Small intestine (tissue), 7 donors: ENCODE results near the gene IL6R. TPM values are rescaled to one million over a fixed set of nuclear protein-coding genes. Genes with fewer than 3 reads are reported as not detected.
A peak's percentile ranks its signal among the peaks of the same experiment; 100 is the strongest.

Experiments used
- DNase-seq, 2 donors: peaks; one replicate each; pipeline versions ENCODE4 v3.0.0 to v3.0.0-alpha.2; 2013
- FAIRE-seq: peaks from 2 replicates; lab custom pipeline; 2012; peaks lifted over from hg19 to GRCh38; lab: Jason Lieb, UNC
- H3K27ac ChIP-seq, 3 donors: one replicate each; pipeline ENCODE4 v1.5.1; 2013; ENCODE audit warnings: low read length in 2 of 3, mild to moderate bottlenecking in 2 of 3, control low read depth in 1 of 3, inconsistent platforms in 1 of 3, low read depth in 1 of 3, moderate library complexity in 1 of 3
- H3K27me3 ChIP-seq, 3 donors: one replicate each; pipeline ENCODE4 v1.6.1; 2013; ENCODE audit warnings: low read length in 3 of 3, inconsistent platforms in 1 of 3; ENCODE audit not compliant: control insufficient read depth in 3 of 3, insufficient read depth in 3 of 3
- H3K36me3 ChIP-seq, 3 donors: one replicate each; pipeline ENCODE4 v1.6.1; 2013; ENCODE audit warnings: low read length in 3 of 3, inconsistent platforms in 1 of 3, low read depth in 1 of 3, mild to moderate bottlenecking in 1 of 3, moderate library complexity in 1 of 3; ENCODE audit not compliant: control insufficient read depth in 3 of 3, insufficient read depth in 2 of 3
- H3K4me1 ChIP-seq, 3 donors: one replicate each; pipeline ENCODE4 v1.6.1; 2013; ENCODE audit warnings: low read length in 2 of 3, inconsistent platforms in 1 of 3, low read depth in 1 of 3, mild to moderate bottlenecking in 1 of 3, moderate library complexity in 1 of 3; ENCODE audit not compliant: control insufficient read depth in 3 of 3, insufficient read depth in 2 of 3
- H3K4me3 ChIP-seq, 3 donors: one replicate each; pipeline ENCODE4 v1.5.1; 2013; ENCODE audit warnings: low read length in 3 of 3, control low read depth in 1 of 3, inconsistent platforms in 1 of 3, low read depth in 1 of 3, mild to moderate bottlenecking in 1 of 3, moderate library complexity in 1 of 3
- H3K9me3 ChIP-seq, 2 donors: one replicate each; pipeline ENCODE4 v1.6.1; 2013; ENCODE audit warnings: low read depth in 1 of 2, low read length in 1 of 2; ENCODE audit not compliant: control insufficient read depth in 2 of 2, insufficient read depth in 1 of 2
- WGBS, 3 donors: extraction: QIAGEN DNeasy Blood & Tissue Kit; methylation state at CpG; one replicate each; pipeline ENCODE4 v1.1.7; 2013; 5-methylcytosine and 5-hydroxymethylcytosine counted together
- polyA plus RNA-seq, 4 donors: library from polyadenylated mRNA; stranded (reverse) in 3 of 4; unstranded in 1 of 4; fragments of 200-250 nt in 3 of 4; fragments of 120-200 nt in 1 of 4; gene quantifications; one replicate each; pipeline versions ENCODE4 v1.2.1 to v1.2.3, GENCODE V29; 2013
- donor health status: healthy with polysubstance abuse.
- donor health status: control.
- donor health status: control.
- donor health status: Bipolar disorder and iron deficiency.
- donor health status: healthy.

The IL6R gene
- polyA plus RNA-seq, 4 donors = 8.8 to 21.2 (median 11.2) TPM

GRCh38 chr1:154501423-154502065, 96.4 kb downstream of the IL6R start:
- Histone ChIP-seq H3K9me3 (peaks cover 0 to 9% of the 10 kb centered on the region in 2 donors), H3K27me3 (peaks cover 2 to 62% (median 7%) of the 10 kb centered on the region in 3 donors), H3K4me1 (peaks cover 0 to under 1% (median 0%) of the 10 kb centered on the region in 3 donors), H3K4me3 (peak overlapping the region in 2 of 3 donors; percentile 22 to 49), H3K27ac (peak overlapping the region in 1 of 3 donors; percentile 75), H3K36me3 (no peaks in the 10 kb centered on the region)
- 3 to 8% (median 6%) methylated on average over 42 to 54 of the region's 54 CpGs for WGBS, 3 donors
- peak in 1 of 2 donors; percentile 42 for DNase-seq
- no peak for FAIRE-seq

- 2 to 5% (median 4%) methylated on average over 43 to 90 of the region's 90 CpGs for WGBS, 3 donors
- Histone ChIP-seq H3K27ac (peak within 1 kb of the TSS in 1 of 3 donors; percentile 75), H3K9me3 (peaks cover 0 to 9% of the 10 kb centered on the region in 2 donors), H3K27me3 (peaks cover 2 to 68% (median 7%) of the 10 kb centered on the region in 3 donors), H3K4me1 (no peaks in the 10 kb centered on the region), H3K4me3 (peak within 1 kb of the TSS in 2 of 3 donors; percentile 22 to 49), H3K36me3 (no peaks in the 10 kb centered on the region)
- DNase-seq (peak in 1 of 2 donors; percentile 36), FAIRE-seq (no peak)
Observed at GRCh38 chr1:154502066-154502743, 97.1 kb downstream of the IL6R start, which contains the start of the genes SHE and TDRD10. Gene SHE (minus strand): TSS chr1:154502412. CDS start chr1:154502026, 386 bp downstream. Gene TDRD10 (plus strand): TSS chr1:154502219. CDS start chr1:154506904, 4,685 bp downstream.

- WGBS, 3 donors = 23 to 45% (median 41%) methylated on average over 39 to 43 of the region's 43 CpGs
- Histone ChIP-seq H3K27ac (peak overlapping the region in 1 of 3 donors; percentile 75), H3K4me3 (no peak overlapping the region), H3K4me1 (no peaks in the 10 kb centered on the region), H3K9me3 (peaks cover 0 to 9% of the 10 kb centered on the region in 2 donors), H3K36me3 (no peaks in the 10 kb centered on the region), H3K27me3 (peaks cover 2 to 72% (median 7%) of the 10 kb centered on the region in 3 donors)
- FAIRE-seq = no peak
- no peak for DNase-seq
Observed at GRCh38 chr1:154502744-154503115, 97.6 kb downstream of the IL6R start.

GRCh38 chr1:154503898-154504297, 98.8 kb downstream of the IL6R start:
- Histone ChIP-seq H3K27me3 (peaks cover 2 to 78% (median 9%) of the 10 kb centered on the region in 3 donors), H3K27ac (no peak overlapping the region), H3K4me3 (no peak overlapping the region), H3K4me1 (no peaks in the 10 kb centered on the region), H3K9me3 (peaks cover 0 to 9% of the 10 kb centered on the region in 2 donors), H3K36me3 (no peaks in the 10 kb centered on the region)
- DNase-seq (no peak), FAIRE-seq (no peak)
- 71 to 82% (median 74%) methylated on average over 5 of the region's 5 CpGs for WGBS, 3 donors

GRCh38 chr1:154512760-154513159, 107.6 kb downstream of the IL6R start:
- no peak for DNase-seq
- Histone ChIP-seq H3K4me1 (no peaks in the 10 kb centered on the region), H3K4me3 (no peak overlapping the region), H3K27me3 (peaks cover 0 to 21% (median 2%) of the 10 kb centered on the region in 3 donors), H3K27ac (no peak overlapping the region), H3K36me3 (no peaks in the 10 kb centered on the region), H3K9me3 (no peaks in the 10 kb centered on the region)
- WGBS, 3 donors = 74 to 83% (median 75%) methylated on average over 3 of the region's 3 CpGs
- FAIRE-seq = no peak

- H3K27me3 ChIP-seq = peaks cover 0 to 14% (median 0%) of the 10 kb centered on the region in 3 donors
- H3K36me3 ChIP-seq = no peaks in the 10 kb centered on the region
- no peak overlapping the region for H3K4me3 ChIP-seq
- H3K27ac ChIP-seq = no peak overlapping the region
- no peak for FAIRE-seq
- WGBS, 3 donors = 78 to 84% (median 78%) methylated on average over 7 of the region's 7 CpGs
- DNase-seq = no peak
- no peaks in the 10 kb centered on the region for H3K9me3 ChIP-seq
- H3K4me1 ChIP-seq = no peaks in the 10 kb centered on the region
Observed at GRCh38 chr1:154514066-154514553, 109.0 kb downstream of the IL6R start.

GRCh38 chr1:154517661-154518060, 112.5 kb downstream of the IL6R start:
- Histone ChIP-seq H3K4me3 (no peak overlapping the region), H3K27ac (no peak overlapping the region), H3K27me3 (peaks cover 0 to 13% (median 0%) of the 10 kb centered on the region in 3 donors), H3K36me3 (no peaks in the 10 kb centered on the region), H3K9me3 (no peaks in the 10 kb centered on the region), H3K4me1 (no peaks in the 10 kb centered on the region)
- FAIRE-seq (no peak), DNase-seq (no peak)
- WGBS, 3 donors = 92 to 96% (median 93%) methylated on average over 11 of the region's 11 CpGs
